H9 (cell line): ENCODE data around the gene TTC13. TPM values are rescaled to one million over a fixed set of nuclear protein-coding genes. Genes with fewer than 3 reads are reported as not detected.

ENCODE experiments used
- DNase-seq: peaks from one replicate; pipeline ENCODE4 v3.0.0-alpha.2; 2017
- H2AFZ ChIP-seq: one replicate; pipeline ENCODE4 v1.6.1; 2013; ENCODE audit warnings: mild to moderate bottlenecking, low read length, control low read depth, moderate library complexity
- H2AK5ac ChIP-seq: 2 replicates; pipeline ENCODE4 v1.6.1; 2013; ENCODE audit warnings: low read length, control low read depth, mixed read lengths; ENCODE audit not compliant: insufficient read length
- H2BK120ac ChIP-seq: one replicate; pipeline ENCODE4 v1.6.1; 2013; ENCODE audit warnings: low read depth, mild to moderate bottlenecking, low read length, control low read depth, inconsistent platforms; ENCODE audit not compliant: poor library complexity, severe bottlenecking
- H2BK12ac ChIP-seq: 2 replicates; pipeline ENCODE4 v1.6.1; 2013; ENCODE audit warnings: low read length, control low read depth, mixed read lengths, low read depth; ENCODE audit not compliant: insufficient read length
- H2BK15ac ChIP-seq: 2 replicates; pipeline ENCODE4 v1.6.1; 2013; ENCODE audit warnings: low read depth, low read length, control low read depth
- H2BK20ac ChIP-seq: one replicate; pipeline ENCODE4 v1.6.1; 2013; ENCODE audit warnings: low read depth, mild to moderate bottlenecking, low read length, control low read depth, inconsistent platforms; ENCODE audit not compliant: poor library complexity, severe bottlenecking
- H2BK5ac ChIP-seq: 2 replicates; pipeline ENCODE4 v1.6.1; 2013; ENCODE audit warnings: low read length, control low read depth, mixed read lengths; ENCODE audit not compliant: insufficient read length
- H3K14ac ChIP-seq: 2 replicates; pipeline ENCODE4 v1.6.1; 2013; ENCODE audit warnings: low read length, control low read depth; ENCODE audit not compliant: insufficient read depth
- H3K18ac ChIP-seq: 2 replicates; pipeline ENCODE4 v1.6.1; 2013; ENCODE audit warnings: low read depth, mild to moderate bottlenecking, mixed read lengths, low read length, control low read depth; ENCODE audit not compliant: insufficient read length
- H3K23ac ChIP-seq: 2 replicates; pipeline ENCODE4 v1.6.1; 2013; ENCODE audit warnings: low read length, control low read depth, mixed read lengths, low read depth; ENCODE audit not compliant: insufficient read length
- H3K23me2 ChIP-seq: 2 replicates; pipeline ENCODE4 v1.6.1; 2013; ENCODE audit warnings: low read depth, mild to moderate bottlenecking, mixed read lengths, low read length, control low read depth; ENCODE audit not compliant: insufficient read length, poor library complexity, severe bottlenecking
- H3K27ac ChIP-seq: 2 replicates; pipeline ENCODE4 v1.5.1; 2013; ENCODE audit warnings: low read length, control low read depth, mixed read lengths, low read depth; ENCODE audit not compliant: insufficient read length
- H3K27me3 ChIP-seq: 2 replicates; pipeline ENCODE4 v1.6.1; 2013; ENCODE audit warnings: low read length, control low read depth, inconsistent platforms; ENCODE audit not compliant: insufficient read depth
- H3K4ac ChIP-seq: 2 replicates; pipeline ENCODE4 v1.6.1; 2013; ENCODE audit warnings: low read depth, mild to moderate bottlenecking, control low read depth, inconsistent platforms, low read length, moderate library complexity
- H3K4me1 ChIP-seq: 2 replicates; pipeline ENCODE4 v1.6.1; 2013; ENCODE audit warnings: low read length, control low read depth, inconsistent platforms; ENCODE audit not compliant: insufficient read depth
- H3K4me2 ChIP-seq: 2 replicates; pipeline ENCODE4 v1.6.1; 2013; ENCODE audit warnings: low read length, control low read depth, mixed read lengths; ENCODE audit not compliant: insufficient read length, insufficient read depth
- H3K56ac ChIP-seq: 2 replicates; pipeline ENCODE4 v1.6.1; 2013; ENCODE audit warnings: low read depth, mild to moderate bottlenecking, mixed read lengths, low read length, control low read depth; ENCODE audit not compliant: insufficient read length
- H3K79me1 ChIP-seq: 2 replicates; pipeline ENCODE4 v1.6.1; 2013; ENCODE audit warnings: low read depth, mild to moderate bottlenecking, moderate library complexity, low read length, control low read depth, inconsistent platforms; ENCODE audit not compliant: insufficient read depth, poor library complexity, severe bottlenecking
- H3K79me2 ChIP-seq: 2 replicates; pipeline ENCODE4 v1.6.1; 2013; ENCODE audit warnings: low read length, control low read depth, inconsistent platforms; ENCODE audit not compliant: insufficient read depth
- H3K9ac ChIP-seq: 2 replicates; pipeline ENCODE4 v1.6.1; 2013; ENCODE audit warnings: low read length, control low read depth, mixed read lengths; ENCODE audit not compliant: insufficient read length; ENCODE audit errors: extremely low read depth
- H3K9me3 ChIP-seq: one replicate; pipeline ENCODE4 v1.6.1; 2013; ENCODE audit warnings: low read depth, low read length, inconsistent platforms; ENCODE audit not compliant: control insufficient read depth
- H3T11ph ChIP-seq: one replicate; pipeline ENCODE4 v1.6.1; 2013; ENCODE audit warnings: mild to moderate bottlenecking, low read length, control low read depth, inconsistent platforms
- H4K20me1 ChIP-seq: one replicate; pipeline ENCODE4 v1.6.1; 2013; ENCODE audit not compliant: control insufficient read depth, insufficient read length, insufficient read depth
- H4K5ac ChIP-seq: 2 replicates; pipeline ENCODE4 v1.6.1; 2013; ENCODE audit warnings: low read depth, mild to moderate bottlenecking, mixed read lengths, low read length, control low read depth; ENCODE audit not compliant: insufficient read length
- H4K8ac ChIP-seq: replicated peaks from 2 replicates; pipeline ENCODE4 v1.6.1; 2013; ENCODE audit warnings: low read length, control low read depth, mixed read lengths, low read depth; ENCODE audit not compliant: insufficient read length
- H4K91ac ChIP-seq: 2 replicates; pipeline ENCODE4 v1.6.1; 2013; ENCODE audit warnings: low read depth, mild to moderate bottlenecking, moderate library complexity, mixed read lengths, low read length, control low read depth; ENCODE audit not compliant: insufficient read length
- H3K27ac Mint-ChIP-seq, 3 experiments: 2 replicates in 2 of 3; 3 replicates in 1 of 3; pipeline ENCODE4 v1.8.0; 2020 to 2021; ENCODE audit warnings: mixed read lengths in 3 of 3, mild to moderate bottlenecking in 1 of 3, moderate library complexity in 1 of 3
- H3K27me3 Mint-ChIP-seq: 2 replicates; pipeline ENCODE4 v1.8.0; 2021; ENCODE audit warnings: low read depth, mild to moderate bottlenecking, moderate library complexity, mixed read lengths
- H3K36me3 Mint-ChIP-seq, 3 experiments: 2 replicates in 2 of 3; 3 replicates in 1 of 3; pipeline ENCODE4 v1.8.0; 2020 to 2021; ENCODE audit warnings: low read depth in 3 of 3, mixed read lengths in 3 of 3; ENCODE audit not compliant: insufficient read depth in 1 of 3
- H3K4me1 Mint-ChIP-seq, 2 experiments: 2 replicates each; pipeline ENCODE4 v1.8.0; 2020; ENCODE audit warnings: mixed read lengths in 2 of 2
- H3K4me3 Mint-ChIP-seq, 2 experiments: 2 replicates in 1 of 2; 3 replicates in 1 of 2; pipeline ENCODE4 v1.8.0; 2020 to 2021; ENCODE audit warnings: mild to moderate bottlenecking in 2 of 2, mixed read lengths in 2 of 2, moderate library complexity in 1 of 2
- H3K9me3 Mint-ChIP-seq, 2 experiments: 2 replicates in 1 of 2; 3 replicates in 1 of 2; pipeline ENCODE4 v1.8.0; 2020; ENCODE audit warnings: mild to moderate bottlenecking in 2 of 2, mixed read lengths in 2 of 2, moderate library complexity in 1 of 2
- total RNA-seq: library from RNA; stranded (reverse); gene quantifications from 2 replicates; pipeline ENCODE4 v1.2.1, GENCODE V29; 2021
- TF ChIP-seq, protein P1 (sequence below): fragments of 200-600 bp; sonication (generic); conservative IDR thresholded peaks from 3 replicates; pipeline ENCODE4 v1.8.0; 2021; ENCODE audit warnings: antibody characterized with exemption, mild to moderate bottlenecking

Gene TTC13
- total RNA-seq, 1 experiment from 2014 or later = 7.6 TPM

- no peak overlapping the region for H3K27ac Mint-ChIP-seq
- Histone ChIP-seq H3K27me3 (no peaks in the 10 kb centered on the region), H3K9ac (no peak overlapping the region), H2AK5ac (no peak overlapping the region), H3K27ac (no peak overlapping the region), H3K23me2 (no peaks in the 10 kb centered on the region), H3K9me3 (no peaks in the 10 kb centered on the region), H2BK120ac (no peak overlapping the region), H3K4me2 (no peak overlapping the region), H4K91ac (no peak overlapping the region), H4K8ac (no peak overlapping the region), H3K56ac (no peak overlapping the region), H3K4ac (no peak overlapping the region), H3K23ac (no peak overlapping the region), H3K4me1 (no peaks in the 10 kb centered on the region), H2BK5ac (no peak overlapping the region), H3K18ac (no peak overlapping the region), H3K14ac (no peak overlapping the region), H2BK20ac (no peak overlapping the region), H3T11ph (no peak overlapping the region), H3K79me1 (no peaks in the 10 kb centered on the region), H2BK15ac (no peak overlapping the region), H3K79me2 (no peaks in the 10 kb centered on the region), H2AFZ (no peak overlapping the region), H2BK12ac (no peak overlapping the region), H4K20me1 (no peaks in the 10 kb centered on the region), H4K5ac (no peak overlapping the region)
- TF ChIP-seq, protein P1, sequence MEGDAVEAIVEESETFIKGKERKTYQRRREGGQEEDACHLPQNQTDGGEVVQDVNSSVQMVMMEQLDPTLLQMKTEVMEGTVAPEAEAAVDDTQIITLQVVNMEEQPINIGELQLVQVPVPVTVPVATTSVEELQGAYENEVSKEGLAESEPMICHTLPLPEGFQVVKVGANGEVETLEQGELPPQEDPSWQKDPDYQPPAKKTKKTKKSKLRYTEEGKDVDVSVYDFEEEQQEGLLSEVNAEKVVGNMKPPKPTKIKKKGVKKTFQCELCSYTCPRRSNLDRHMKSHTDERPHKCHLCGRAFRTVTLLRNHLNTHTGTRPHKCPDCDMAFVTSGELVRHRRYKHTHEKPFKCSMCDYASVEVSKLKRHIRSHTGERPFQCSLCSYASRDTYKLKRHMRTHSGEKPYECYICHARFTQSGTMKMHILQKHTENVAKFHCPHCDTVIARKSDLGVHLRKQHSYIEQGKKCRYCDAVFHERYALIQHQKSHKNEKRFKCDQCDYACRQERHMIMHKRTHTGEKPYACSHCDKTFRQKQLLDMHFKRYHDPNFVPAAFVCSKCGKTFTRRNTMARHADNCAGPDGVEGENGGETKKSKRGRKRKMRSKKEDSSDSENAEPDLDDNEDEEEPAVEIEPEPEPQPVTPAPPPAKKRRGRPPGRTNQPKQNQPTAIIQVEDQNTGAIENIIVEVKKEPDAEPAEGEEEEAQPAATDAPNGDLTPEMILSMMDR = no peak
- H3K36me3 Mint-ChIP-seq = no peaks in the 10 kb centered on the region
- H3K4me3 Mint-ChIP-seq = no peak overlapping the region
- no peaks in the 10 kb centered on the region for H3K4me1 Mint-ChIP-seq
- peaks cover 45% of the 10 kb centered on the region for H3K27me3 Mint-ChIP-seq
- no peak for DNase-seq
- H3K9me3 Mint-ChIP-seq = no peaks in the 10 kb centered on the region
These were observed 6.9 kb downstream of the TTC13 start for GRCh38 chr1:230971771-230972170.
